ENCODE data around the gene SYNPO2L.
"Not testable (repeated sequence)": the region's sequence is repeated elsewhere in the genome, so short reads cannot be mapped to it uniquely, and the experiment has no call there.

GRCh38 chr10:73687641-73688040, 31.8 kb upstream of the SYNPO2L start:
- not testable (repeated sequence) for TF ChIP-seq CTCF (IDR thresholded peaks at IDR 0.05; ENCODE audit: poor library complexity); EZH2 (IDR thresholded peaks at IDR 0.05; ENCODE audit: borderline replicate concordance); EZH2phosphoT487 (IDR thresholded peaks at IDR 0.05; ENCODE audit: low read depth, severe bottlenecking, unreplicated experiment)

Measured in hepatocyte (in vitro differentiated cells).